H1 (cell line): ENCODE measurements around the gene DVL1. TPM values are rescaled to one million over a fixed set of nuclear protein-coding genes. Genes with fewer than 3 reads are reported as not detected.

Source experiments
- BRCA1 ChIP-seq: IDR thresholded peaks from 2 replicates; pipeline ENCODE4 v1.6.1; 2012; ENCODE audit warnings: low read depth, low read length, improper control_type of control experiment
- TEAD4 ChIP-seq: IDR thresholded peaks from 2 replicates; pipeline ENCODE4 v1.6.1; 2012; ENCODE audit warnings: low read depth, low read length, inconsistent platforms, mixed read lengths
- polyA plus RNA-seq, 7 experiments: library from polyadenylated mRNA; depleted of rRNA in 3 of 7; stranded (reverse) in 5 of 7; unstranded in 2 of 7; fragments of >200 nt in 5 of 7; fragments of 200-250 nt in 2 of 7; gene quantifications; 1 replicate in 5 of 7; 2 replicates in 1 of 7; 4 replicates in 1 of 7; pipeline versions ENCODE4 v1.2.1 to v1.2.3, GENCODE V29; 2011 to 2013; ENCODE audit warnings: missing spikeins in 2 of 7, mixed read lengths in 2 of 7
- total RNA-seq: library from RNA; stranded (reverse); fragmentation: NEBNext Ultra II Directional; extraction: Animal tissue kit (Norgen Biotek cat#: 25700); gene quantifications from 2 replicates; pipeline ENCODE4 v1.2.1, GENCODE V29; 2021

Gene DVL1
- total and polyA plus RNA-seq, 2 of the 8 experiments (the other 6 are each of a cell fraction or from before 2014, with no cell fraction given), result 39.4 to 58.9 TPM

DNA sequence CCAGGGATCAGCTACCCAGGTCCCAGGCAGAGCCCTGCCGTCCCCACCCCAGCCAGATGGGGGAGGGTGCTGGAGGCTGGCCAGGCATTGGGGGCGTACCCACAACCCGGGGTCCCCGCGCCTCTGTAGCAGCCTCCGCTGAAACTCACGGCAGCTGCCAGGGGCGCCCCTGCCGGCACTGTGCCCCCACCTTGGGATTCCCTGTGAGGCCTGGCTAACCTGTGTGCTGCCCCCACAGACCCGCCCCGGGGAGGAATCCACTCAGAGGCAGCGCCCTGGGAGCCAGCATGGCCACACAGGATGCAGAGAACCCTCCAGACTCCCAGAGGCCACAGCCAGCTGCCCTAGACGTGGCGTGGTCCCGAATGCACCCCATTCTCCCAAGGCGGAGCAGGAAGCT, 3.8 kb downstream of the DVL1 start (continued):
- TF ChIP-seq TEAD4 (no peak), BRCA1 (no peak)
- TF ChIP-seq, all 59 proteins: peak for 0
